Body of pancreas (tissue), 4 donors: Measurements from ENCODE around the gene SLC22A23. TPM values are rescaled to one million over a fixed set of nuclear protein-coding genes. Genes with fewer than 3 reads are reported as not detected.

Source experiments
- ATAC-seq: fragments of 150-250 bp; one replicate; pipeline ENCODE4 v1.9.1; 2016
- DNase-seq, 4 donors: peaks; one replicate each; pipeline ENCODE4 v3.0.0-alpha.2; 2019
- H3K27ac ChIP-seq, 4 donors: fragments of 200-600 bp; sonication (generic); 1 replicate in 3 of 4; 2 replicates in 1 of 4; pipeline versions ENCODE4 v1.5.1 to v1.6.1; 2016 to 2019; ENCODE audit warnings: mild to moderate bottlenecking in 1 of 4, mixed read lengths in 1 of 4, moderate library complexity in 1 of 4
- H3K27me3 ChIP-seq, 2 donors: fragments of 200-600 bp; sonication (generic); one replicate each; pipeline ENCODE4 v1.6.0; 2016; ENCODE audit warnings: mild to moderate bottlenecking in 1 of 2
- H3K36me3 ChIP-seq, 2 donors: fragments of 200-600 bp; sonication (generic); replicated peaks in 1 of 2; 2 replicates each; pipeline ENCODE4 v1.5.1; 2016; ENCODE audit warnings: low read depth in 2 of 2; ENCODE audit not compliant: insufficient read depth in 1 of 2
- H3K4me1 ChIP-seq: fragments of 200-600 bp; sonication (generic); one replicate; pipeline ENCODE4 v1.6.0; 2016
- H3K4me3 ChIP-seq, 2 donors: fragments of 200-600 bp; sonication (generic); 1 replicate in 1 of 2; 2 replicates in 1 of 2; pipeline ENCODE4 v1.5.1; 2016 to 2019
- H3K9me3 ChIP-seq, 3 donors: fragments of 200-600 bp; sonication (generic); 1 replicate in 2 of 3; 2 replicates in 1 of 3; pipeline ENCODE4 v1.5.1; 2016
- CTCF ChIP-seq, 7 experiments: fragments of 450-650 bp in 4 of 7; fragments of 200-600 bp in 3 of 7; sonication (generic) in 3 of 7; IDR thresholded peaks; one replicate each; pipeline ENCODE4 v1.5.1; 2016 to 2019; ENCODE audit warnings: antibody characterized with exemption in 7 of 7
- POLR2A ChIP-seq, 3 donors: fragments of 450-650 bp; IDR thresholded peaks; one replicate each; pipeline ENCODE4 v1.6.1; 2016; ENCODE audit warnings: antibody characterized with exemption in 3 of 3, mild to moderate bottlenecking in 2 of 3
- WGBS, 2 donors: methylation state at CpG; one replicate each; pipeline ENCODE4 v1.1.5; 2017; 5-methylcytosine and 5-hydroxymethylcytosine counted together
- intact Hi-C: fragments of 100-400 bp; cut with DNase I; formaldehyde crosslinking; loops from one replicate; pipeline ENCODE4 v1.15.1; 2023
- total RNA-seq, 2 donors: library from RNA; depleted of rRNA; stranded (reverse); fragments of >200 nt; gene quantifications; one replicate each; pipeline ENCODE4 v1.1.0, GENCODE V29; 2016

SLC22A23 gene
- total RNA-seq, 2 donors from 2014 or later = 20.4 to 32.2 TPM

- 78 to 82% methylated on average over 27 of the region's 27 CpGs for WGBS, 2 donors
- peaks cover 0 to 17% of the 10 kb centered on the region in 2 donors for H3K36me3 ChIP-seq
- intact Hi-C loops = no loop called here
Measured at GRCh38 chr6:3269281-3269975, 187.4 kb downstream of the SLC22A23 start.

GRCh38 chr6:3268680-3269079, 188.2 kb downstream of the SLC22A23 start:
- ATAC-seq = no peak
- no peaks in the 10 kb centered on the region for H3K9me3 ChIP-seq
- 80 to 81% methylated on average over 11 of the region's 11 CpGs for WGBS, 2 donors
- DNase-seq = no peak
- peaks cover 4% of the 10 kb centered on the region for H3K4me1 ChIP-seq
- TF ChIP-seq POLR2A (IDR thresholded peaks at IDR 0.05) (no peak), CTCF (IDR thresholded peaks at IDR 0.05) (no peak)
- intact Hi-C loops = no loop called here
- peaks cover 4 to 21% of the 10 kb centered on the region in 2 donors for H3K36me3 ChIP-seq
- no peak overlapping the region for H3K4me3 ChIP-seq
- H3K27ac ChIP-seq = no peak overlapping the region
- H3K27me3 ChIP-seq = no peaks in the 10 kb centered on the region

More at GRCh38 chr6:3269281-3269975, 187.4 kb downstream of the SLC22A23 start:
- Histone ChIP-seq H3K9me3 (no peaks in the 10 kb centered on the region), H3K4me1 (no peaks in the 10 kb centered on the region), H3K27ac (no peak overlapping the region), H3K27me3 (no peaks in the 10 kb centered on the region), H3K4me3 (no peak overlapping the region)
- DNase-seq (no peak), ATAC-seq (no peak)
- TF ChIP-seq POLR2A (IDR thresholded peaks at IDR 0.05) (no peak), CTCF (IDR thresholded peaks at IDR 0.05) (no peak)

- Histone ChIP-seq H3K9me3 (no peaks in the 10 kb centered on the region), H3K27me3 (no peaks in the 10 kb centered on the region), H3K4me3 (no peak overlapping the region), H3K36me3 (peaks cover 6 to 21% of the 10 kb centered on the region in 2 donors), H3K27ac (no peak overlapping the region), H3K4me1 (peaks cover 13% of the 10 kb centered on the region)
- ATAC-seq = no peak
- TF ChIP-seq POLR2A (IDR thresholded peaks at IDR 0.05) = no peak
- no peak for TF ChIP-seq CTCF (IDR thresholded peaks at IDR 0.05)
- no peak for DNase-seq
- intact Hi-C loops = no loop called here
- 68 to 80% methylated on average over 4 to 5 of the region's 5 CpGs for WGBS, 2 donors
Measured at GRCh38 chr6:3267162-3267561, 189.7 kb downstream of the SLC22A23 start.

- TF ChIP-seq POLR2A (IDR thresholded peaks at IDR 0.05) (no peak), CTCF (IDR thresholded peaks at IDR 0.05) (no peak)
- Histone ChIP-seq H3K27me3 (no peaks in the 10 kb centered on the region), H3K9me3 (no peaks in the 10 kb centered on the region), H3K4me3 (no peak overlapping the region), H3K4me1 (peaks cover 23% of the 10 kb centered on the region), H3K27ac (no peak overlapping the region), H3K36me3 (peaks cover 6 to 12% of the 10 kb centered on the region in 2 donors)
- ATAC-seq = no peak
- no peak for DNase-seq
- 50 to 62% methylated on average over 6 to 9 of the region's 9 CpGs for WGBS, 2 donors
- intact Hi-C loops = no loop called here
Measured at GRCh38 chr6:3266170-3266569, 190.7 kb downstream of the SLC22A23 start.

GRCh38 chr6:3265671-3266070, 191.2 kb downstream of the SLC22A23 start:
- intact Hi-C loops = no loop called here
- DNase-seq (no peak), ATAC-seq (no peak)
- no peak overlapping the region for H3K4me3 ChIP-seq
- no peaks in the 10 kb centered on the region for H3K27me3 ChIP-seq
- TF ChIP-seq CTCF (IDR thresholded peaks at IDR 0.05) = no peak
- no peak for TF ChIP-seq POLR2A (IDR thresholded peaks at IDR 0.05)
- H3K9me3 ChIP-seq = no peaks in the 10 kb centered on the region
- no peak overlapping the region for H3K27ac ChIP-seq
- 61 to 72% methylated on average over 9 of the region's 9 CpGs for WGBS, 2 donors
- peaks cover 28% of the 10 kb centered on the region for H3K4me1 ChIP-seq
- H3K36me3 ChIP-seq = peaks cover 6 to 9% of the 10 kb centered on the region in 2 donors
